GM19455 (cell line): Measurements from ENCODE around the gene PDPR.
"Not testable (repeated sequence)": the region's sequence is repeated elsewhere in the genome, so short reads cannot be mapped to it uniquely, and the experiment has no call there.

Experiments
- ATAC-seq: cut with Tn5 transposase; IDR thresholded peaks from one replicate; pipeline ENCODE4 v1.9.1; 2021; ENCODE audit not compliant: unreplicated experiment

Gene PDPR

GRCh38 chr16:70160821-70161220 is 46.7 kb downstream of the PDPR start:
- ATAC-seq: no peak

GRCh38 chr16:70161350-70161749 is 47.2 kb downstream of the PDPR start:
- no peak for ATAC-seq

- ATAC-seq: no peak
Measured at GRCh38 chr16:70162041-70162451, 47.9 kb downstream of the PDPR start.

- ATAC-seq: no peak
Measured at GRCh38 chr16:70163596-70163995, 49.5 kb downstream of the PDPR start.

GRCh38 chr16:70166688-70167087 is 52.6 kb downstream of the PDPR start:
- not testable (repeated sequence) for ATAC-seq

GRCh38 chr16:70173212-70173837 is 59.2 kb downstream of the PDPR start, which contains the start of gene CLEC18C:
Gene CLEC18C, plus strand, starts transcription at chr16:70173787. Its CDS starts 492 bp downstream, at chr16:70174279.
- ATAC-seq: not testable (repeated sequence)

- ATAC-seq: not testable (repeated sequence)
Measured at GRCh38 chr16:70173916-70174315, 59.8 kb downstream of the PDPR start.

GRCh38 chr16:70174387-70174932 is 60.3 kb downstream of the PDPR start:
- ATAC-seq: not testable (repeated sequence)

- ATAC-seq: not testable (repeated sequence)
Measured at GRCh38 chr16:70187858-70188607, 73.9 kb downstream of the PDPR start.

- ATAC-seq: not testable (repeated sequence)
Measured at GRCh38 chr16:70188608-70188915, 74.4 kb downstream of the PDPR start.

- not testable (repeated sequence) for ATAC-seq
Measured at GRCh38 chr16:70190574-70190973, 76.4 kb downstream of the PDPR start.

- ATAC-seq: not testable (repeated sequence)
Measured at GRCh38 chr16:70196683-70197300, 82.7 kb downstream of the PDPR start.

- not testable (repeated sequence) for ATAC-seq
Measured at GRCh38 chr16:70197611-70198010, 83.5 kb downstream of the PDPR start.

GRCh38 chr16:70198230-70198629 is 84.1 kb downstream of the PDPR start:
- ATAC-seq: not testable (repeated sequence)

GRCh38 chr16:70198666-70199065 is 84.5 kb downstream of the PDPR start:
- ATAC-seq: not testable (repeated sequence)

GRCh38 chr16:70199170-70199569 is 85.0 kb downstream of the PDPR start:
- not testable (repeated sequence) for ATAC-seq

- not testable (repeated sequence) for ATAC-seq
Measured at GRCh38 chr16:70200063-70200462, 85.9 kb downstream of the PDPR start.

- not testable (repeated sequence) for ATAC-seq
Measured at GRCh38 chr16:70203508-70203907, 89.4 kb downstream of the PDPR start.

- ATAC-seq: not testable (repeated sequence)
Measured at GRCh38 chr16:70204010-70204409, 89.9 kb downstream of the PDPR start.

- ATAC-seq: not testable (repeated sequence)
Measured at GRCh38 chr16:70204668-70205405, 90.7 kb downstream of the PDPR start.

- not testable (repeated sequence) for ATAC-seq
Measured at GRCh38 chr16:70206382-70206781, 92.2 kb downstream of the PDPR start.
